ENCODE measurements around the gene SEZ6L2.

DNA sequence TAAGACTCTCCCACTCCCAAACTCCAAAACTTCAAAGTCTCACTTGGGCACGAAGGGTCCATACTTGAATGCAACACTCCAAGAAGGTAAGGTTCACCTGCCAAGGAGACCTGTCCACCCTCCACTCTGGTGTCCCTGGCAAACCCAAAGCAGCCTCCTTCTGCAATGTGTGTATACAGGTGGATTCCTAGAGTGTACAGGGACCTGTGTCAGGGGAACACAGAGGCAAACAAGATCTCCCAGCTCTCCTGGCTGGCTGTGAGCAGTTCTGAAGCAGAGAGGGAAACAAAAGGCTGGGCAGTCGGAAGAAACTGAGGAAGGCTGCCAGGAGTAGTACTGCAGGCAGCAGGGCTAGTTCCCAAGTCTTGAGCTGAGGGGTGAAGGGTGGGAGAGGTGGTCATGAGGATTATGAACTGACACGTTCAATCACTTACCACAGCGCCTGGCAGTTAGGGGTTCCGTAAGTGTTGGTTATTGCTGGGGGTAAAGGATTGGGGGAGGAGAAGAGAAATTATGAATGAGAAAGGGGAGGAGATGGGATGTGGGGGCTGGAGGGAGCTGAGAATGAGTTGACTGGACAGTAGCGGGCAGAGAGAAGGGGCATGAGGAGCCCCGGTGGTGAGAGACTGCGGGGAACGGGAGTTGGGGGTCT is 25.9 kb upstream of the SEZ6L2 start:
- TF ChIP-seq, protein P1, sequence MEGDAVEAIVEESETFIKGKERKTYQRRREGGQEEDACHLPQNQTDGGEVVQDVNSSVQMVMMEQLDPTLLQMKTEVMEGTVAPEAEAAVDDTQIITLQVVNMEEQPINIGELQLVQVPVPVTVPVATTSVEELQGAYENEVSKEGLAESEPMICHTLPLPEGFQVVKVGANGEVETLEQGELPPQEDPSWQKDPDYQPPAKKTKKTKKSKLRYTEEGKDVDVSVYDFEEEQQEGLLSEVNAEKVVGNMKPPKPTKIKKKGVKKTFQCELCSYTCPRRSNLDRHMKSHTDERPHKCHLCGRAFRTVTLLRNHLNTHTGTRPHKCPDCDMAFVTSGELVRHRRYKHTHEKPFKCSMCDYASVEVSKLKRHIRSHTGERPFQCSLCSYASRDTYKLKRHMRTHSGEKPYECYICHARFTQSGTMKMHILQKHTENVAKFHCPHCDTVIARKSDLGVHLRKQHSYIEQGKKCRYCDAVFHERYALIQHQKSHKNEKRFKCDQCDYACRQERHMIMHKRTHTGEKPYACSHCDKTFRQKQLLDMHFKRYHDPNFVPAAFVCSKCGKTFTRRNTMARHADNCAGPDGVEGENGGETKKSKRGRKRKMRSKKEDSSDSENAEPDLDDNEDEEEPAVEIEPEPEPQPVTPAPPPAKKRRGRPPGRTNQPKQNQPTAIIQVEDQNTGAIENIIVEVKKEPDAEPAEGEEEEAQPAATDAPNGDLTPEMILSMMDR (conservative IDR thresholded peaks at IDR 0.05; ENCODE audit: low read length): no peak
- TF ChIP-seq EZH2phosphoT487 (IDR thresholded peaks at IDR 0.05; ENCODE audit: borderline replicate concordance): no peak

Measured in Loucy (cell line).